Measurements from ENCODE around the gene ZBTB5.
A peak's percentile ranks its signal among the peaks of the same experiment; 100 is the strongest.
"Not testable (repeated sequence)": the region's sequence is repeated elsewhere in the genome, so short reads cannot be mapped to it uniquely, and the experiment has no call there.

ZBTB5 gene, protein sequence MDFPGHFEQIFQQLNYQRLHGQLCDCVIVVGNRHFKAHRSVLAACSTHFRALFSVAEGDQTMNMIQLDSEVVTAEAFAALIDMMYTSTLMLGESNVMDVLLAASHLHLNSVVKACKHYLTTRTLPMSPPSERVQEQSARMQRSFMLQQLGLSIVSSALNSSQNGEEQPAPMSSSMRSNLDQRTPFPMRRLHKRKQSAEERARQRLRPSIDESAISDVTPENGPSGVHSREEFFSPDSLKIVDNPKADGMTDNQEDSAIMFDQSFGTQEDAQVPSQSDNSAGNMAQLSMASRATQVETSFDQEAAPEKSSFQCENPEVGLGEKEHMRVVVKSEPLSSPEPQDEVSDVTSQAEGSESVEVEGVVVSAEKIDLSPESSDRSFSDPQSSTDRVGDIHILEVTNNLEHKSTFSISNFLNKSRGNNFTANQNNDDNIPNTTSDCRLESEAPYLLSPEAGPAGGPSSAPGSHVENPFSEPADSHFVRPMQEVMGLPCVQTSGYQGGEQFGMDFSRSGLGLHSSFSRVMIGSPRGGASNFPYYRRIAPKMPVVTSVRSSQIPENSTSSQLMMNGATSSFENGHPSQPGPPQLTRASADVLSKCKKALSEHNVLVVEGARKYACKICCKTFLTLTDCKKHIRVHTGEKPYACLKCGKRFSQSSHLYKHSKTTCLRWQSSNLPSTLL

DNA sequence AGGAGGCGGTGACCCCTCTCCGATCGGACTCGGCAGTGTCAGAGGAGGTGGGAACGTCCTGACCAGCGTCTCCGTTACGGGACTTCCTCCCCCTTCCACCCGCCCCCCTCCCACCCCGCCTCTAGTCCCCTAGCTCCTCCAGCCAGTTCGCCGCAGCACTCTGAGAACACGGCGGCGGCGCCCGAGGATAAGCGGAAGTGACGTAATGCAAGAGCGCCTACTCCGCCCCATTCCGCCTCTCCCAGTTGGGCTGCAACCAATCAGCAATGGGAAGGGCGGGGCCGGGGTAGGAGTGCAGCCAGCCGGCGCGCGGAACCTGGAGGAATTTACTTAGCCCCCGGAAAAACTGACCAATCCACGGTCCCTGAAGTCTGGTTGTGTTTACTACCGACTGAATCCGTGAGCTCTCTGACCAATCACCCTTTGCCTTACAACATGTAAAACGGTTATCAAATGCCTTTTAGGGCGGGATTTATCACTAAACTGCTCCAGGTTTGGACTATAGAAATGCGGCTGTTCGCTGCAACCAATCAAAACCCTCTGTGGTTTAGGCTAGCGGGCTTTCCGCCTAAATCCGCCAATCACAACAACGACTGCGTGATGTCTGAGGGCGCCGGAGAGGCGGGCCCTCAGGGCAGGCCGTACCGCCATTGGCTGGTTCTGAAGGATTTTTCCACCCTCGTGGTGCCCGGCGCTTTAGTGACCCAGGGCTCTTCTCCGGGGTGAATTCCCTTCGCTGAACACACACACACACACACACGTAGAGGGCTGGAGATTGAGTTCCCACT is at the start of gene ZBTB5:
ZBTB5 (minus strand) TSS at position 202 of the 788 bp plus-strand sequence. CDS start 22,899 bp downstream, outside the sequence.
- DNase-seq (ENCODE audit: low read depth): peak; percentile 98

DNA sequence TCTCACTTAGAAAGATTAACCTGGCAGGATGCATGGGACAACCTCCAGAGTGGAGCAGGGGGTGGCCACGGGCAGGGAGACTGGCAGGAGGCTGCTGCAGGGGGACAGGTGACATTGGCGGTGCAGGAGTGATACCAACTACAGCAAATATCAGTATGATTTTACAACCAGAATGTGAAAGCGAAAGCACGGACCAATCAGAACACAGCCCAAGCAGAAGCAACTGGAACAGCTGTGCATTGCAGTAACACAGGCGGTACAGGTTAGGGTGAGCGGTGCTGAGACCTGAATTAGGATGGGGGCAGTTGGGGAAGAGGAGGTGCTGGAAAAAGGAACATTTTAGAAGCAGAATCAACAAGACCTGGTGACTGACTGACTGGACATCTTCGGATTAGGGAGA is 49.7 kb upstream of the ZBTB5 start:
- no peak for DNase-seq (ENCODE audit: low read depth)

DNA sequence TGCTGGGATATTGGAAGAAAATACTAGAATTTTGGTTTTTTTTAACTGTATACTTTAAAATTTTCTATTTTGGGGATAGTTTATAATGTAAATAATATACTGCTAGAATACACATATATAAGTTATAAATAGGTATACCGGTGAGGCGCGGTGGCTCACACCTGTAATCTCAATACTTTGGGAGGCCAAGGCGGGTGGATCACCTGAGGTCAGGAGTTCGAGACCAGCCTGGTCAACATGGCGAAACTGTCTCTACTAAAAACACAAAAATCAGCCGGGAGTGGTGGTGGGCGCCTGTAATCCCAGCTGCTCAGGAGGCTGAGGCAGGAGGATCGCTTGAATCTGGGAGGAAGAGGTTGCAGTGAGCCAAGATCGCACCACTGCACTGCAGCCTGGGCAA is 49.2 kb upstream of the ZBTB5 start:
- not testable (repeated sequence) for DNase-seq (ENCODE audit: low read depth)

DNA sequence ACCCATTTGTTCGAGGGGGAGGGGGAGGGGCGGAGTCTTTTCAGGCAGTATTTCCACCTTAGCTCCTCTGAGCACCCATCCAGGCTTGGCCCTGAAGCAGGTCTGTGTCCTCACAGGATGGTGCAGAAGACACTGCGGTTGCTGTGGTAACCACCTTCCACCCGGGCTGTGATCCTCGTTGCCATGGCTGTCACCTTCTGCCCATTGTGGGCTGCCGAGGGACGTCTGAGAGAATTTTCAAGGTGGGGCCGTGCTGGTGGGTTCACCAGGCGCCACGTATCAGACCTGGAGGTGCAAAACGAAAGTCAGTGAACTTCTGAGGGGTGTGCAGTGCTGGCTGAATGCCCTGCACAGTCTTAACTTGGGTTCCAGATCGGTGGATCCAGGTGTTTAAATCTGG is 47.2 kb upstream of the ZBTB5 start:
- DNase-seq (ENCODE audit: low read depth): peak; percentile 10

DNA sequence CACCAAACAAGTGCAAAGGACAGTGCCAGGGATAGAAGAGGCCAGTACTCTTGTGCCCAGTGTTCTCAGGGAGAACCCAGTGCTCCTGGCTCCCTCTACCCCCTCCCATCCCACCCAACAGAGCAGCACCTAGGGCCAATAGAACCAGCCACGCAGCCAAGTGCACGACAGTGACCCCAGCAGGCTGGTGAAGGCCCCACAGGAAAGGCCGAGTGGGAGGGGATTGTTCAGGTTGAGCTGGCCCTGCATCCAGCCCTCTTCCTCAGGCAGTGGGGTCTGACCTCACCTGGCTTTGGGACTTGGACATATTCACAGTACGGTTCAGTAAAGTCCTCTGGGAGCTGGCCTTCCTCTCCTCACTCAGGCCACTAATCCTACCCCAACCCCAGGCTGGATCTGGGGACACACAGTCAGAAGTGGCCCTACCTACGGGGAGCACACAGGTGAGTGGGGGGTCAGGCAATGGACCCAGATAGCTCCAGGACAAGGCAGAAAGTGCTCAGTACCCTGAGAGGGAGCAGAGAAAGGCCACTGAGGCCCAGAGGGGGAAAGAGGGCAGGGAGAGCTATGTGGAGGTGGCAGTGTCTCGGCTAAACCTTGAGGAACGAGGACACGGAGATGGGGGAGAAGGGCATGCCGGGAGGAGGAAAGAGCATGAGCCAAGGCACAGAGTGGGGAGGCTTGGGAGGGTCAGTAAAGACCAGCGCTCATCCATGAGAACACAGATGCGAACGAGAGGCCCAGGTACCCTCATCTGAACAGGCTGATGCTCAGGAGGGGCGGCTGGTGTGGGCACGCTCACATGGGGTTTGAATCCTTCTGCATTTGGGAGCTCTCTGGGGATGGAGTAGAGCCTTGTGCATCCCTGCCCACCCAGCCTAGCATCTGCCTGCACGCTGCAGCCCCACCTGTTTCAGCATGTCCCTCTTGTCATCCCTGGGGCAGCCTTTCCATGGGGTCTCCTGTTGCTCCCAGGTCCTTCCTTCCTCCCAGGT is 46.1 kb upstream of the ZBTB5 start:
- DNase-seq (ENCODE audit: low read depth): no peak

DNA sequence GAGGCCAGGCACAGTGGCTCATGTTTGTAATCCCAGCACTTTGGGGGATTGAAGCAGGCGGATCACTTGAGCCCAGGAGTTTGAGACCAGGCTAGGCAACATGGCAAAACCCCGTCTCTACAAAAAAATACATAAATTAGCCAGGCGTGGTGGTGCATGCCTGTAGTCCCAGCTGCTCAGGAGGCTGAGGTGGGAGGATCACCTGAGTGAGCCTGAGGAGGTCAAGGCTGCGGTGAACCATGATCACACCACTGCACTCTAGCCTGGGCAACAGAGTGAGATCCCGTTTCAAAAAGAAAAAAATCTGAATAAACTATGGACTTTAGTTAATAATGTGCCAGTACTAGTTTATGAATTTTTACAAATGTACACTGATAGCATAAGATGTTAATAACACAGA is 44.8 kb upstream of the ZBTB5 start:
- not testable (repeated sequence) for DNase-seq (ENCODE audit: low read depth)

DNA sequence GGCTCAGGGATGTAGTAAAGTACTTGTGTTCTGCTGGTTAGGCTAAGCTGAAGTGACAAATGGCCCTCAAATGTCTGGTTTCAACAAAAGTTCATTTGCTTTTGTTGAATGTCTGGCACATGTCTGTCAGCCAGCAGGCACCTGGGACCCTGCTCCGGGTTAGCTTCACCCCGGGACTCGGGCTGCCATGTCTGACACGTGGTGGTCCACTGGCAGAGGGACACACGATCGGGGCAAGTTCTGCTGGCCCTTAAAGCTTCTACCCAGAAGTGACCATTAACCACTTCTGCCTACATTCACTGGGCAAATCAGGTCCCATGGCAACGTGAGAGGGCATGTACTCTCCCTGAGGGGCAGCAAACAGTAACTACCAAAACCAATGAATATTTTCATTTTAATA is 44.3 kb upstream of the ZBTB5 start:
- no peak for DNase-seq (ENCODE audit: low read depth)

DNA sequence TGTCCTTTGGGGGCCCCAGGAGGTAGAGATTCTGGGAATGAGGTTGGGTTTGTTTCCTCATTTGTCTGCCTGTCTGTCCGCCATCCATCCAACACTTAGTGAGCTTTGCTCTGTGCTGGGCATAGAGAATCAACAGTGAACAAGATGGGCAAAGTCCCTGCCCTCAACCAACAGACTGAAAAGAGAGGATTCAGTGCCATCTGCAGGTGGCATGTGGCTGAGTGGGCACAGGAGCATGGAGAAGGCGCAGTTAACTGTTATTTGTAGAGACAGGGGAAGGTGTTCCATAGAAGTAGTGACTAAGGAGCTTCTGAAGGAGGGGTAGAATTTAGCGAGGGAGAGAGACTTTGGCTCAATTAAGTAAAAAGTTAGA is 43.6 kb upstream of the ZBTB5 start:
- no peak for DNase-seq (ENCODE audit: low read depth)

DNA sequence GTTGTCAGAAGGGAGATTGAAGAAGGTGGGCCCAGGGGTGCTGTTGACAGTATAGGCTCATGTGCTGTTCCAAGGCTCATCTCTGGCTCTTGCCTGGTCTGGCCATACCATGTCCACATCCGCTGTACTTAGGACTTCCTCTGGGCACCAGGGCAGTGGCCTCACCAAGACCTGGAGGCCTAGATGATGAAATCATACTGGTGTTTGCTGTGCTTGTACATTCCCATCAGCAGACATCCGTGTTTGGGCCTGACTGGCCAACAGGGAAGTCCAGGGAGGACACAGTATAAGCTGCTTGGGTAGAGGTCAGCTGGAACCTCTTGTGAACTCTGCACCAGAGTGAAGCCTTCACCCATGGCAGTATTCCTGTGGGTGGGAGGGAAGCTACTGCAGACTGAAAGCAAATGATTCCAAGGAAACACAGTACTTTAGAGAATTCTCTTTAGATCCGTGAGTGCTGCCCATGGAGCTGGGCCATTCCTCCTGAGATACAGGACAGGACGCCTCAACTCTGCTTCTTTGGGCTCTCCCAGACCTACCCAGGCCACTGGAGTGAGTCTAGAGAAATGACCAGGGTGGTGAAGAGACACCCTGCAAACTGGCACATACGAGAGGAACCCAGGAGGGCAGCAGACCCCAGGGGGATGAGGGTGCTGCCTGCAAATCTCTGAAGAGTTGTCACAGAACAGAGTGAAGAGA is 43.0 kb upstream of the ZBTB5 start:
- no peak for DNase-seq (ENCODE audit: low read depth)

DNA sequence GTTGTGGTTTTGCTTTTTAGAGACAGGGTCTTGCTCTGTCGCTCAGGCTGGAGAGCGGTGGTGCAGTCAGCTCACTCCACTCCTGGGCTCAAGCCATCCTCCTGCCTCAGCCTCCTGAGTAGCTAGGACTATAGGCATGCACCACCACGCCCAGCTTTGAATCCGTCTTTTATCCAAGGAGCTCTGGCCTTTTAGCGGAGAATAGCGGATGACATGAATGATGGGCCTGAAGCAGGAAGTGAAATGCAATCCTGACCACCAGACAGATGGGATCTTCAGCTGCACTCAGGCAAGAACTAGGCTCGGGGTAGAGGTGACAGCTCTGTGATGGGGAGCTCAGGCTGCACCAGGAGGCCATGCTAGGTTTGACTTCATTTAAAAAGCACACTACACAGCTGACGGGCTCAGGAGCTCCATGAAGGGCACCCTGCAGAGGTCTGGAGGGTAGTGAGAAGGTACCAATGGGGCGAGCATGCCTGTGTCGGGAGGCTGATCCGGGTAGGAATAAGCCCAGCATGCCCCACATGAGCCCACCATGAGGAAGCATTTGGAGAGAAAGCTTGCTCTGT is 42.4 kb upstream of the ZBTB5 start:
- DNase-seq (ENCODE audit: low read depth): no peak

DNA sequence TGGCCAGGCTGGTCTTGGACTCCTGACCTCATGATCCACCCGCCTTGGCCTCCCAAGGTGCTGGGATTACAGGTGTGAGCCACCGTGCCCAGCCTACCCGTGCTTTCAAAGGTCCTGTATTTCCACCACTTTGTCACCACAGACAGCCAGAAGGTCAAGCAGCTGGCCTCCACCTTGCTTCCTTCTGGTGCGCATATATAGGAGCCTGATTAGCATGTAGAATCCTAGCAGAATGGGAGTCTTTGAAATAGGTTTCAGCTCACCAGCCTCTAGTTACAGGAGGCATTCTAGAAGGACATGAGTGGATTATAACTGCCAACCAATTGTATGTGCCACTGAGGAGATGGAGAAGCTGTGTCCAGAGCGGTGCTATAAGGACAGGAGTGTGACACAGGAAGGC is 39.4 kb upstream of the ZBTB5 start:
- DNase-seq (ENCODE audit: low read depth): no peak

DNA sequence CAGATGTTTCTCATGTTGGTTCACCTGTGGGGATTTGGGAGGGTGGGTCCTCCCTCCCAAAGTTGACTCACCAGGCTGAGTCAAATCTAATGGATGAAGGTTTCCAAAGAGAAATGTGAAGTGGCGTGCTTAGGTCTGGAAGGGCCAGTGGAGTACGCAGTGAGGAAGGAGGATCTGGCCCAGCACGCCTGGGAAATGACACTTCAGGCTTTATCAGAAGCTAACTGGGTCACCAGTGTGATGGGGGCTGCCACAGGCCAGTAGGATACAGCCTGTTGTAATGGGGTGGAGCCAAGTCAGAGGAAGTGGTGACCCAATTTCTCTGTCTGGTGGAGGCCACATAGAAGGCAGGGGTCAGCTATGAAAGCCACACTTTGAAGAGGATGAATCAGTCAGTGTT is 38.5 kb upstream of the ZBTB5 start:
- DNase-seq (ENCODE audit: low read depth): no peak

DNA sequence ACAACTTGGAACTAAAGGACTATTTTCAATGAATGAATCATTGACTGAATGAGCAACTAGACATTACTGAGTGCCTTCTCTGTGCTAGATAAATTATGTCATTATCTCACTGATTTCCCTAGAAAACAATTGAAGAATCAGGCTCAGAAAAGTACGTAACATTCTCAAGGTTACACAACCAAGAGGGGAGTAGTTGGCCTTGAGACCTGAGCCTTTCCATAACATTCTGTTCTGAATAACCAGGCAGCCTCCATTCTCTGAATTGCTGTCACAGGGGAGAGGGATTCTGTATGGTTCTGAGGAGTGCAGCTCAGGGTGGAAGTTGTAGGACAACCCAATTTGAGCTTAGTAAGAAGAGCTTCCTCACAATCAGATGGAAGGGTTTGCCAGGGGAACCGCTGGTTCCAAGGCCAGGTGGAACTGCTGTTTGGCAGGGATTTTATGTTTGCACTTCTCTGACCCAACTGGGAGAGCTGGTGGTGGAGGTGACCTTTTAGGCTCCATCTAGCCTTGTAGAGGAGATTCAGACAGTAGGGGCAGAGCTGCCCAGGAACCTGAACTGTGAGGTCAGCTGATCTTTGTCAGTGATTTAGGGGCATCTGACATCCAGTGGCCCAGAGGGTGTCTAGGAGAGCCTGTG is 36.8 kb upstream of the ZBTB5 start:
- DNase-seq (ENCODE audit: low read depth): no peak

DNA sequence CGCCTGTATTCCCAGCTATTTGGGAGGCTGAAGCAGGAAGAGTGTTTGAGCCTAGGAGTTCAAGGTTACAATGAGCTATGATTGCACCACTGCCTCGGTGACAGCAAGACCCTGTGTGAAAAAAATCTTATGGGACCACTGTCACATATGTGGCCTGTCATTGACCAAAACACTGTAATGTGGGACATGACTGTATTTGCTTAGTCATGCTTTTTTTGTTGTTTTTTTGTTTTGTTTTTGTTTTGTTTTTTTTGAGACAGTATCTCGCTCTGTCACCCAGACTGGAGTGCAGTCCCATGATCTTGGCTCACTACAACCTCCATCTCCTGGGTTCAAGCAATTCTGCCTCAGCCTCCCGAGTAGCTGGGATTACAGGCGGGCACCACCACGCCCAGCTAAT is 34.0 kb upstream of the ZBTB5 start:
- DNase-seq (ENCODE audit: low read depth): no peak

DNA sequence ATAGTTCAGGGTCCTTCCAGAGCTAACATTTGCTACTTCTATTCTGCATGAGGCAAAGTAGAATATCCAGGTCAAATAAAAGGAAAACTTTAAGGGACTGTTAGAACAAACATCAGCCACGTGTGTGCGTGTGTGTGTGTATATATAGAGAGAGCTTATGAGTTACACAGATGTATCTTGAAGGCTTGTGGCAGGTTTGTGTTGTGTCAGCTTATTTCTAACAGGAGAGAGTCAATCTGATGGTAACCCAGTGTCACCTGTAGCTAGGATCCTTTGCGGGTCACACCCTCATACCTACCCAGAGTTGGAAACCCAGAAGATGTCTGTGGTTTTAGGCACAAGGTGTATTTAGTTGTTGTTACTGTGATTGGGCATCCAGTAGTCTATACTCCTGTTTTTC is 33.2 kb upstream of the ZBTB5 start:
- DNase-seq (ENCODE audit: low read depth): no peak

DNA sequence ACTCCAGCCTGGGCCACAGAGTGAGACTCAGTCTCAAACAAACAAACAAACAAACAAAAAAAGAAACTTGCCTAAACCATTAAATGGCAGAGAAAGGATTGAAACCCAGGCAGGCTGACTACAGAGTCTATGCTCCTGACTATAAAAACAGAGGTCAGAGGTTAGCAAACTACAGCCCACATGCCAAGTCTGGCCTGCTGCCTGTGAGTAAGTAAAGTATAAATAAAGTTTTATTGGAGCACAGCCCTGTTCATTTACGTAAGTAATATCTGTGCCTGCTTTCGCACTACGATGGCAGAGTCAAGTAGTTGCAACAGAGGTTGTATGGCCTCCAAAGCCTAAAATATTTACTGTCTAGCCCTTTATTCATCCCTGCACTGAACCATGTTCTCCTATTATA is 32.1 kb upstream of the ZBTB5 start:
- DNase-seq (ENCODE audit: low read depth): no peak

DNA sequence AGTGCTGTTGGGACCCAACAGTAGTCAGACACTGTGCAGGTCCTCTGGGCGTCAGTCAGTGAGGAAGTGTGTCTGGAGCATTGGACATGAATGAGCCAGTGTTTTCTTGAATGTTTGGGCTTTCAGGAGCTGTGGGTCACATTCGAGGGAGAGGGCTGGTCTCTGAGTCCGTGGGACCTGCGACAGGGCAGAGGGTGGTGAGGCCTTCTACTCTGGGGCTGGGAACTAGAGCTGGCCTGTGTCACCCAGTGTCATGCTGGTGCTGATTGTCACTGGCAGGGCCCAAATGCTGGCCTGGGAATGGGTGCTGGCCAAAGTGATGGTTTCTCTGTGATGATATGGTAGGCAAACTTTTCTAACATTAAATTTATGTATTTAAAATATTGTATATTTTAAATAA is 30.8 kb upstream of the ZBTB5 start:
- no peak for DNase-seq (ENCODE audit: low read depth)

DNA sequence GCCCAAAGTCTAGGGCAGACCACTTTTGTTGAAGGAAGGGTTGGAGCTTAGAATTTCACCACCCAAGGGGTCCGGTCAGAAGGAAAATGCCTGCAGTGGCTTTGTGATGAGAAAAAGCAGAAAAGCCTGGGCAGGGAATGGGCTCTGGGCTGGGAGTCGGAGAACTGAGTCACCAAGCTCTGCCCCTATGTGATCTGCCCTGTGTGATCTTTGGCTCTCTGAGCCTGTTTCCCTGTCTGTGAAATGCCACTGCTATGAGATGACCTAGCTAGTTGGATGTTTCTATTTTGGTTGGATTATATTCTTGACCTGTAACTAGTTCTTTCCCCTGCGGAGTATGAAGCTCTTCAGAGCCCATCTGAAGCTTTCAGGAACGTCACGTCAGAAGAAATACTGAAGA is 30.3 kb upstream of the ZBTB5 start:
- DNase-seq (ENCODE audit: low read depth): no peak

DNA sequence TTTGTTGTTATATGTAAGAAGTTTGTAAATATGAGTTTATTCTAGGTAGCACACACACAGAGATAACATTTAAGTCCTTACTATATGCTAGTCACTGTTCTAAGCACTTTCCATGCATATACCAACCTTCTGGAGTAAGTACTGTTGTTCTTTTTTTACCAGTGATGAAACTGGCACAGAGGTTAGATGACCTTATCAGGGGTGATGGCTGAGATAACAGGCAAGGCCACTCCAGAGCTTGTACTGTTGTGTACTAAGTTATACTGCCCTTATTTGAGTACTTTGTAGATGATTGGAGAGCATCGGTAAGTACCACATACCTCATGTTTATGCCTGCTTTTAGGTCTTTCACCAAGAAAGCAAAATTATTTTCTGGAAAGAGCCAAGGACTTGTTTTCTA is 26.7 kb upstream of the ZBTB5 start:
- no peak for DNase-seq (ENCODE audit: low read depth)

All from stimulated activated CD8-positive, alpha-beta memory T cell treated with anti-CD3 and anti-CD28 coated beads, Interleukin-12 subunit alpha, Interleukin-12 subunit beta, amount 100 ng/mL, for 4 hours (primary cell).